Endodermal cell (in vitro differentiated cells): Measurements from ENCODE around the gene ANXA9. TPM values are rescaled to one million over a fixed set of nuclear protein-coding genes. Genes with fewer than 3 reads are reported as not detected.

Experiments used
- DNase-seq: peaks from one replicate; pipeline ENCODE4 v3.0.0-alpha.2; 2017
- H3K27ac ChIP-seq: 2 replicates; pipeline ENCODE4 v1.5.1; 2013; ENCODE audit warnings: mild to moderate bottlenecking, low read depth, low read length, moderate library complexity
- H3K27me3 ChIP-seq: 2 replicates; pipeline ENCODE4 v1.6.1; 2013; ENCODE audit warnings: mild to moderate bottlenecking, low read length, moderate library complexity; ENCODE audit not compliant: insufficient read depth, control insufficient read depth, poor library complexity, severe bottlenecking
- H3K36me3 ChIP-seq: 2 replicates; pipeline ENCODE4 v1.7.0; 2013; ENCODE audit warnings: mild to moderate bottlenecking, low read length, moderate library complexity; ENCODE audit not compliant: control insufficient read depth, insufficient read depth
- H3K4me1 ChIP-seq: one replicate; pipeline ENCODE4 v1.7.0; 2013; ENCODE audit warnings: low read length; ENCODE audit not compliant: control insufficient read depth, insufficient read depth
- H3K4me3 ChIP-seq: 2 replicates; pipeline ENCODE4 v1.5.1; 2013; ENCODE audit warnings: mild to moderate bottlenecking, low read length, moderate library complexity
- H3K9ac ChIP-seq: 2 replicates; pipeline ENCODE4 v1.6.1; 2013; ENCODE audit warnings: mild to moderate bottlenecking, low read length, moderate library complexity; ENCODE audit not compliant: poor library complexity, severe bottlenecking; ENCODE audit errors: extremely low read depth
- H3K9me3 ChIP-seq: 2 replicates; pipeline ENCODE4 v1.6.1; 2013; ENCODE audit warnings: mild to moderate bottlenecking, low read length, moderate library complexity; ENCODE audit not compliant: control insufficient read depth
- H3K27ac Mint-ChIP-seq: 2 replicates; pipeline ENCODE4 v1.8.0; 2020; ENCODE audit warnings: mixed read lengths
- H3K27me3 Mint-ChIP-seq: 2 replicates; pipeline ENCODE4 v1.8.0; 2021; ENCODE audit warnings: mild to moderate bottlenecking, mixed read lengths; ENCODE audit not compliant: insufficient read depth
- H3K36me3 Mint-ChIP-seq: 2 replicates; pipeline ENCODE4 v1.8.0; 2020; ENCODE audit warnings: low read depth, mixed read lengths
- H3K4me1 Mint-ChIP-seq: 2 replicates; pipeline ENCODE4 v1.8.0; 2020; ENCODE audit warnings: mixed read lengths
- H3K4me3 Mint-ChIP-seq: 2 replicates; pipeline ENCODE4 v1.8.0; 2020; ENCODE audit warnings: mild to moderate bottlenecking, moderate library complexity, mixed read lengths
- H3K9me3 Mint-ChIP-seq: 2 replicates; pipeline ENCODE4 v1.8.0; 2020; ENCODE audit warnings: mild to moderate bottlenecking, mixed read lengths
- CTCF ChIP-seq: fragments of 200-600 bp; sonication (generic); conservative IDR thresholded peaks from 2 replicates; pipeline ENCODE4 v1.5.0; 2021; ENCODE audit warnings: antibody characterized with exemption, mild to moderate bottlenecking
- WGBS, 2 experiments: methylation state at CpG; one replicate each; pipeline versions ENCODE4 v1.1.5 to v1.1.7; 2013; ENCODE audit warnings: missing lambda C conversion rate in 2 of 2, mixed read lengths in 1 of 2; ENCODE audit not compliant: insufficient coverage in 1 of 2, insufficient read length in 1 of 2; 5-methylcytosine and 5-hydroxymethylcytosine counted together
- total RNA-seq, 2 donors: library from RNA; stranded (reverse); fragmentation: NEBNext Ultra II Directional in 1 of 2; extraction: Animal tissue kit (Norgen Biotek cat#: 25700) in 1 of 2; gene quantifications; 2 replicates in 1 of 2; 3 replicates in 1 of 2; pipeline ENCODE4 v1.2.1, GENCODE V29; 2021

ANXA9 gene
- total RNA-seq, 2 donors from 2014 or later, result not detected

GRCh38 chr1:151002051-151002450 is 20.0 kb downstream of the ANXA9 start:
- no peak for DNase-seq
- no peak for TF ChIP-seq CTCF
- Histone ChIP-seq H3K36me3 (no peaks in the 10 kb centered on the region), H3K4me3 (no peak overlapping the region), H3K9me3 (no peaks in the 10 kb centered on the region), H3K27ac (no peak overlapping the region), H3K27me3 (no peaks in the 10 kb centered on the region), H3K4me1 (peaks cover 2% of the 10 kb centered on the region), H3K9ac (no peak overlapping the region)
- Mint-ChIP-seq H3K4me1 (peaks cover 21% of the 10 kb centered on the region), H3K36me3 (no peaks in the 10 kb centered on the region), H3K4me3 (no peak overlapping the region), H3K9me3 (no peaks in the 10 kb centered on the region), H3K27me3 (no peaks in the 10 kb centered on the region), H3K27ac (no peak overlapping the region)
- 96 to 100% methylated on average over 1 to 3 of the region's 3 CpGs for WGBS, 2 experiments

DNA sequence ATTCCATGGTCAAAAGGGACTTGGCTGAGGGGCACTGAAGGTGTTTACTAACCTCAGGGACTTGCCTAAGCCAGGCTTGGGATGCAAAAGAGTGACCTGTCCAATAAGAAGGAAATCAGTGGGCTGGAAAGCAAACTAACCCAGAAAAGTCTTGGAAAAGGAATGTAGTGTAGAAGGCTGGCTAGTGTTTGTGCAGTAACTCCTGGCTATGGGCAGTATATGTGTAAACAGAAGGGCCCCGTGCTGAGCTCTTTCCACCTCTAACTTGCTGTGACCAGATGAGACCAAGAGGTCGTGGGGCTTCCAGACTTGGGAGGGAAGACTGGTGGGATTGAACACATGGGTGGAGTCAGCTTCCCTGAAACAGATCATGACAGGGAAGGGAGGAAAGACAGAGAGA is 20.5 kb downstream of the ANXA9 start:
- WGBS, 2 experiments, result 89 to 92% methylated on average over 2 of the region's 2 CpGs
- Mint-ChIP-seq H3K4me3 (no peak overlapping the region), H3K4me1 (peaks cover 25% of the 10 kb centered on the region), H3K27ac (no peak overlapping the region), H3K27me3 (no peaks in the 10 kb centered on the region), H3K9me3 (no peaks in the 10 kb centered on the region), H3K36me3 (no peaks in the 10 kb centered on the region)
- Histone ChIP-seq H3K4me1 (peaks cover 3% of the 10 kb centered on the region), H3K36me3 (no peaks in the 10 kb centered on the region), H3K4me3 (no peak overlapping the region), H3K9ac (no peak overlapping the region), H3K9me3 (no peaks in the 10 kb centered on the region), H3K27me3 (no peaks in the 10 kb centered on the region), H3K27ac (no peak overlapping the region)
- no peak for DNase-seq
- no peak for TF ChIP-seq CTCF

DNA sequence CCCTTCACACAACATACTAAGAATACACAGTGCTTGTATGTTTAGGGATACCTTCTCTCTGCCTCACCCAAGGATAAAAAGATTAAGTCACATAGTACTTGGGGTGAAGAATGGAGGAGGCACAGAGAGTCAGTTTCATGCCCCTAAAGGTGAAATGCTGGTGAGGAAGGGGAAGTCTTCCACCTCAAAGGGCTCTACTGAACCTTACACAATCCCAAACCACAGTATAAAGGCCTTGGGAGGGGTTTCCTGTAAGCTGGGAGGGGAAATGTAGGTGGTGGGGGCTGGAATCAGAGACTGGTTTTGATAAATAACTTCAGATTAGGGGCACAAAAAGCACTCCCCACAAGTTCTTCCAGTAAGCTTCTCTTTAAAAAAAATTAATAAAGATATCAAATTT is 21.1 kb downstream of the ANXA9 start:
- Mint-ChIP-seq H3K27ac (no peak overlapping the region), H3K36me3 (no peaks in the 10 kb centered on the region), H3K27me3 (no peaks in the 10 kb centered on the region), H3K4me1 (peaks cover 30% of the 10 kb centered on the region), H3K4me3 (no peak overlapping the region), H3K9me3 (no peaks in the 10 kb centered on the region)
- no peak overlapping the region for H3K27ac ChIP-seq
- no peak overlapping the region for H3K4me3 ChIP-seq
- no peaks in the 10 kb centered on the region for H3K36me3 ChIP-seq
- no peak for TF ChIP-seq CTCF
- H3K9me3 ChIP-seq, result no peaks in the 10 kb centered on the region
- no peak overlapping the region for H3K9ac ChIP-seq
- DNase-seq, result no peak
- H3K4me1 ChIP-seq, result peaks cover 3% of the 10 kb centered on the region
- H3K27me3 ChIP-seq, result no peaks in the 10 kb centered on the region
